ENCODE data around the gene ZWILCH. TPM values are rescaled to one million over a fixed set of nuclear protein-coding genes. Genes with fewer than 3 reads are reported as not detected.
"Not testable (repeated sequence)": the region's sequence is repeated elsewhere in the genome, so short reads cannot be mapped to it uniquely, and the experiment has no call there.

ZWILCH gene
- total and polyA plus RNA-seq, 7 donors, result 1.5 to 4.5 (median 2.9) TPM

DNA sequence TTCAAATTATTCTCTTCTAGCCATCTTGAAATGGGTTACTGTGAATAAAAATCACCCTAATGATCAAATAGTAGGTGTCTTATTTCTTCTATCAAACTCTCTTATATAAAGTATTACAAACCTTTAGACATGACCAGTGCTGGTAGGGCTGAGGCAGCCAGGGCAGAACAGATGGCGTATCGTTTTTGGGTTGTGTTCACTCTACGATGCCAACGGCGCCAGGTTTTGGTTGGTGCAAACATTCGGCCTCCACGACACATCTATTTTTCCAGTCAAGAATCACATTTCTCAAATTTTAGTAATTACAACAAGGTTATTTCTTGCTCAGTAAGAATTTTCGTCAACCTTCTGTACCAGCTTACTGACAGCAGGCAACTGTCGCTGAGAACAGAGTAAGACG lies 2.6 kb upstream of the ZWILCH start:
- DNase-seq (no peak), ATAC-seq (no peak)
- Histone ChIP-seq H3K27me3 (ENCODE audit: insufficient read depth in 3 of 3, low read length in 2 of 3) (no peaks in the 10 kb centered on the region), H3K4me1 (peaks cover 29% of the 10 kb centered on the region), H3K4me3 (peak overlapping the region; percentile 85), H3K36me3 (ENCODE audit: insufficient read depth in 1 of 2, low read depth in 1 of 2) (peaks cover 11 to 58% of the 10 kb centered on the region in 2 donors), H3K27ac (peak overlapping the region; percentile 14), H3K9me3 (no peaks in the 10 kb centered on the region)
- intact Hi-C loops (cut with DNase I), result no loop called here
- 70 to 75% (median 71%) methylated on average over 10 of the region's 10 CpGs for WGBS, 3 donors
- TF ChIP-seq, protein P1, sequence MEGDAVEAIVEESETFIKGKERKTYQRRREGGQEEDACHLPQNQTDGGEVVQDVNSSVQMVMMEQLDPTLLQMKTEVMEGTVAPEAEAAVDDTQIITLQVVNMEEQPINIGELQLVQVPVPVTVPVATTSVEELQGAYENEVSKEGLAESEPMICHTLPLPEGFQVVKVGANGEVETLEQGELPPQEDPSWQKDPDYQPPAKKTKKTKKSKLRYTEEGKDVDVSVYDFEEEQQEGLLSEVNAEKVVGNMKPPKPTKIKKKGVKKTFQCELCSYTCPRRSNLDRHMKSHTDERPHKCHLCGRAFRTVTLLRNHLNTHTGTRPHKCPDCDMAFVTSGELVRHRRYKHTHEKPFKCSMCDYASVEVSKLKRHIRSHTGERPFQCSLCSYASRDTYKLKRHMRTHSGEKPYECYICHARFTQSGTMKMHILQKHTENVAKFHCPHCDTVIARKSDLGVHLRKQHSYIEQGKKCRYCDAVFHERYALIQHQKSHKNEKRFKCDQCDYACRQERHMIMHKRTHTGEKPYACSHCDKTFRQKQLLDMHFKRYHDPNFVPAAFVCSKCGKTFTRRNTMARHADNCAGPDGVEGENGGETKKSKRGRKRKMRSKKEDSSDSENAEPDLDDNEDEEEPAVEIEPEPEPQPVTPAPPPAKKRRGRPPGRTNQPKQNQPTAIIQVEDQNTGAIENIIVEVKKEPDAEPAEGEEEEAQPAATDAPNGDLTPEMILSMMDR (IDR thresholded peaks at IDR 0.05), result no peak

DNA sequence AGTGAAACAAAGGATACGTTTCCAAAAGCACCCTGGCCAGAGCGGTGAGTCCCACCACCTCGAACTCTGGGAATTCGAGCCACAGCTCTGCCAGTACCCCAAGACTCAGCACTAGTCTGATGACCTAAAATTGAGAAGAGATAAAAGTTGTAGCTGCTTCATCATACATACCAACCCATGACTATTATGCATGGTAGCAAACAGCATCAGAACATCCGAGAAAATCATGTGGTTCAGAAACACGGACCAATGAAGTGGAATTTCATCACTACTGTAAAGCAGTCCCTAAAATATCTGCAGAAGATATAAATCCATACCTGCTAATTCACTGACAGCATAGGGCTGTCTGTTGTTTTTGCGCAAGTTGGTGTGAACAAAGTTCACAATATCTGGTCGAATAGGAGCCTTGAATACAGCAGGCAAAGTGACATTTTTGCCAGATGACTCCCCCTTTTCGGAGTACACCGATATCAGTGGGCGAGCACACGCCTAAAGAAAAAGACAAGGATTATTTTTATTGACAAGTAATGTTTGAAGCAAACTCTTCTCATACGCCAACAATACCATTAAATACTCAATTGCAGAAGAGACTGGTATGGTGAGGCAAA lies 2.0 kb upstream of the ZWILCH start:
- intact Hi-C loops (cut with DNase I); DNase-seq; ATAC-seq; H3K9me3 ChIP-seq; H3K27me3 ChIP-seq (ENCODE audit: insufficient read depth in 3 of 3, low read length in 2 of 3): not testable (repeated sequence)
- H3K27ac ChIP-seq, result peak overlapping the region; percentile 96
- peaks cover 11 to 53% of the 10 kb centered on the region in 2 donors for H3K36me3 ChIP-seq (ENCODE audit: insufficient read depth in 1 of 2, low read depth in 1 of 2)
- WGBS, 3 donors, result 53 to 57% (median 56%) methylated on average over 13 of the region's 13 CpGs
- peaks cover 29% of the 10 kb centered on the region for H3K4me1 ChIP-seq
- H3K4me3 ChIP-seq, result peak overlapping the region; percentile 85

DNA sequence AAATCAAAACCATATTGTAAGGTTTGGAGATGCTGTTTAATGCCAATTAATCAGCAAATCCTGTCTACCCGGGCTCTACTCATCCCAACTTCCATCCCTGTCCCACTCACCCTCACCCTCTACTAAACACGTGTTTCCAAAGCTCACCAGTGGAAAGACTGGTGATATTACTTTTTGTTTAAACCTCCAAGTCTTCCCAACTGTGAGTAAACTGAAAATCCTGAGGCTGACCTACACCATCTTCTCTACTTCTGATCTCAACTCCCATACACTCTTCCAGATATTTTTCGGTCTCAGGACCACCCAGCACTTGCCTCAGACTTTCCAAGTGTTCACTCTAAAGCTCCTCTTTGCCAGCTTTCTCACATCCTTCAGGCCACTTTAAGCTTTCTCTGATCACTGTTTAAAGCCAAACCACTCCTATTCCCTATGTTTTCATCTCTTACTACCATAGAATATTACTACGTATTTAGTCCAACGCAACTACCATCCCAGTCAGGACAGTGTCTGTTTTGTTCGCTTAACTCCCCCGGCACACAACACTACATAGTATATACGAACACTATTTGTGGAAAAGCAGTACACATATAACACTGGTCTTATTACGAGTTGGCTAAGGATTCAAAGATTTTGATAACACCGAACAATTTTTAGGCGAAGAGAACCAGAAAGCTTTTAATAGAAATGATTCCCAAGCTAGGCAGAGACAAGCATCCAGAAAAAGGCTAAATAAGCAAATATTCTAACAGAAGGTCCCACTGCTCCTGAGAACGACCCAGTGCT lies 1.2 kb upstream of the ZWILCH start:
- no peak for DNase-seq
- TF ChIP-seq, protein P1 (IDR thresholded peaks at IDR 0.05), result no peak
- peak in 2 of 4 donors; percentile 18 to 27 for ATAC-seq
- Histone ChIP-seq H3K9me3 (no peaks in the 10 kb centered on the region), H3K27ac (peak overlapping the region; percentile 96), H3K4me1 (peaks cover 22% of the 10 kb centered on the region), H3K4me3 (peak overlapping the region; percentile 85), H3K36me3 (ENCODE audit: insufficient read depth in 1 of 2, low read depth in 1 of 2) (peaks cover 8 to 45% of the 10 kb centered on the region in 2 donors), H3K27me3 (ENCODE audit: insufficient read depth in 3 of 3, low read length in 2 of 3) (no peaks in the 10 kb centered on the region)
- intact Hi-C loops (cut with DNase I), result loop anchor here in 1 of 2 donors (2.0 kb wide), 1 partner anchor 119 kb away; no protein-coding TSS in a partner anchor
- WGBS, 3 donors, result 0 to 1% (median 0%) methylated on average over 12 of the region's 12 CpGs

DNA sequence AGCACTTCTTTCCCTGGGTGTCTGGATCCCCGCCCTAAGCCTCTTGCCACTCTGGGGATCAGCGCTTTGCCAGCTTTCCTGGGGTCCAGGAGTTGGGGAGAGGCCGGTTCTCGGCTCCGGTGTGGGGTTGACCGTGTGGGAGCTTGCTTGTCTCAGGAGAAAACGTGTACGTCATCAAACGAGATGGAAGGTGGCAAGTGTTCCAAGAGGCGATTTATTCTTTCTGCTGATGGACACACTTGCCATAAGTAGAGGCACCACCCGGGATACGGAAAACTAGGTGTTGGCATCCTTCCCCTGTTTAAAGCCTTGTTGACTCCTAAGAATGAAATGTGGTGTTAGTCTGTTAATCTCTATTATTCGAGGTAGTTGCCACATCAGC lies 295 bp downstream of the ZWILCH start:
- ATAC-seq, result no peak
- H3K9me3 ChIP-seq, result no peaks in the 10 kb centered on the region
- intact Hi-C loops (cut with DNase I), result loop anchor here in 1 of 2 donors (2.0 kb wide), 1 partner anchor 121 kb away; no protein-coding TSS in a partner anchor

More for the DNA sequence above, 295 bp downstream of the ZWILCH start:
- Histone ChIP-seq H3K36me3 (ENCODE audit: insufficient read depth in 1 of 2, low read depth in 1 of 2) (peaks cover 8 to 31% of the 10 kb centered on the region in 2 donors), H3K4me1 (peaks cover 22% of the 10 kb centered on the region), H3K4me3 (peak overlapping the region; percentile 85), H3K27ac (peak overlapping the region; percentile 96), H3K27me3 (ENCODE audit: insufficient read depth in 3 of 3, low read length in 2 of 3) (no peaks in the 10 kb centered on the region)
- no peak for DNase-seq
- TF ChIP-seq, protein P1 (IDR thresholded peaks at IDR 0.05), result no peak
- WGBS, 3 donors, result 0 to 1% (median 1%) methylated on average over 13 of the region's 13 CpGs

All from psoas muscle (tissue), 8 donors.